ENCODE measurements around the gene NPAS3.

NPAS3 gene

GRCh38 chr14:33696165-33696564 lies 757.5 kb downstream of the NPAS3 start:
- no peak for TF ChIP-seq CTCF (conservative IDR thresholded peaks at IDR 0.05; ENCODE audit: low read depth)
- no peak for DNase-seq (ENCODE audit: low spot score)
- CTCF ChIA-PET = interaction anchor here (0.6 to 1.4 kb wide), 2 partner anchors 21 kb away, joined by 3 to 4 read pairs; no protein-coding TSS in a partner anchor
- POLR2A ChIA-PET (ENCODE audit: low non-redundant PET) = no interaction called here
- no peak overlapping the region for H3K27ac ChIP-seq

GRCh38 chr14:33699300-33699983 lies 760.8 kb downstream of the NPAS3 start:
- ChIA-PET POLR2A (ENCODE audit: low non-redundant PET) (no interaction called here), CTCF (no interaction called here)
- no peak for TF ChIP-seq CTCF (conservative IDR thresholded peaks at IDR 0.05; ENCODE audit: low read depth)
- H3K27ac ChIP-seq = no peak overlapping the region
- no peak for DNase-seq (ENCODE audit: low spot score)

GRCh38 chr14:33700052-33700451 lies 761.4 kb downstream of the NPAS3 start:
- H3K27ac ChIP-seq = no peak overlapping the region
- DNase-seq (ENCODE audit: low spot score) = no peak
- CTCF ChIA-PET = interaction anchor here (0.8 kb wide), 1 partner anchor 665 kb away, joined by 4 read pairs; no protein-coding TSS in a partner anchor
- no peak for TF ChIP-seq CTCF (conservative IDR thresholded peaks at IDR 0.05; ENCODE audit: low read depth)
- POLR2A ChIA-PET (ENCODE audit: low non-redundant PET) = no interaction called here

GRCh38 chr14:33702293-33702692 lies 763.6 kb downstream of the NPAS3 start:
- CTCF ChIA-PET = no interaction called here
- no peak for TF ChIP-seq CTCF (conservative IDR thresholded peaks at IDR 0.05; ENCODE audit: low read depth)
- no peak overlapping the region for H3K27ac ChIP-seq
- POLR2A ChIA-PET (ENCODE audit: low non-redundant PET) = no interaction called here
- DNase-seq (ENCODE audit: low spot score) = no peak

GRCh38 chr14:33704481-33704880 lies 765.8 kb downstream of the NPAS3 start:
- POLR2A ChIA-PET (ENCODE audit: low non-redundant PET) = no interaction called here
- no peak for TF ChIP-seq CTCF (conservative IDR thresholded peaks at IDR 0.05; ENCODE audit: low read depth)
- no peak for DNase-seq (ENCODE audit: low spot score)
- no peak overlapping the region for H3K27ac ChIP-seq
- CTCF ChIA-PET = interaction anchor here (0.5 to 0.7 kb wide), 2 partner anchors 98 to 972 kb away, joined by 3 to 4 read pairs; no protein-coding TSS in a partner anchor

- POLR2A ChIA-PET (ENCODE audit: low non-redundant PET) = no interaction called here
- CTCF ChIA-PET = no interaction called here
- no peak overlapping the region for H3K27ac ChIP-seq
- no peak for DNase-seq (ENCODE audit: low spot score)
- no peak for TF ChIP-seq CTCF (conservative IDR thresholded peaks at IDR 0.05; ENCODE audit: low read depth)
These were observed 766.8 kb downstream of the NPAS3 start for GRCh38 chr14:33705490-33705889.

Data from RWPE1 (cell line).